ENCODE results near the gene STAT1. TPM values are rescaled to one million over a fixed set of nuclear protein-coding genes. Genes with fewer than 3 reads are reported as not detected.

STAT1 gene
- polyA plus RNA-seq, 3 donors, result 51.3 to 126 (median 110) TPM

DNA sequence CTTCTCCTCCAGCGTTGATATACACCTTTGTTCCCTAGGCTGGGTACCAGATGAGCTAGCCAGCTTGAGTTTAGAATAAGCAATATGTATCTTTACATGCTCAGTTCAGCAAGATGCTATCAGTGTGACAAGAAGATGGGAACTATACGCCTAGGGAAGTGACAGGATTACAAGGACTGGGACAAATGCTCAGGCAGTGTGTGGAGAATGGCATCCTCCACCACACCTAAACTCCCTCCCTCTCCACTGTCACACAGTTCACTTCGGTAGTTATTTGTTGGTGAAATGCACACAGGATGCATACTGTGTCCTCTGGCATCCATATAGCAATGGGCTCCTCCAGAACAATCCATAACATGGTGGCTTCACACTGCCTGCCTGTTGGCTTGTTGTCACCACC is 7.7 kb downstream of the STAT1 start:
- H3K79me2 ChIP-seq (ENCODE audit: insufficient read depth, low read length), result peaks cover 69% of the 10 kb centered on the region
- DNase-seq, result no peak
- intact Hi-C loops (cut with micrococcal nuclease), result loop anchor here in 1 of 2 donors (10.0 kb wide), 1 partner anchor 101 kb away; no protein-coding TSS in a partner anchor
- Mint-ChIP-seq H3K27me3 (ENCODE audit: low read depth in 3 of 3) (no peaks in the 10 kb centered on the region), H3K27ac (no peak overlapping the region), H3K9me3 (peaks cover 0 to 9% (median 5%) of the 10 kb centered on the region in 7 donors), H3K36me3 (peaks cover 80 to 88% of the 10 kb centered on the region in 2 donors), H3K4me1 (peaks cover 13% of the 10 kb centered on the region), H3K4me3 (no peak overlapping the region)
- peaks cover 100% of the 10 kb centered on the region for H4K20me1 ChIP-seq (ENCODE audit: insufficient read depth, low read length)
- no peaks in the 10 kb centered on the region for H3K27me3 ChIP-seq (ENCODE audit: control insufficient read depth in 2 of 2, insufficient read depth in 2 of 2, low read length in 2 of 2)
- H3K27ac ChIP-seq (ENCODE audit: low read depth in 1 of 2, low read length in 2 of 2), result no peak overlapping the region
- 100% methylated on average over 1 of the region's 3 CpGs for WGBS (ENCODE audit: insufficient coverage)
- H3K4me2 ChIP-seq (replicated peaks; ENCODE audit: extremely low read depth, low read length, poor library complexity, severe bottlenecking), result no peak overlapping the region
- peaks cover 6 to 10% of the 10 kb centered on the region in 2 donors for H3K9me3 ChIP-seq (replicated peaks in 1 of 2; ENCODE audit: control insufficient read depth in 1 of 2, insufficient read depth in 1 of 2, low read length in 2 of 2)
- TF ChIP-seq, protein P1, sequence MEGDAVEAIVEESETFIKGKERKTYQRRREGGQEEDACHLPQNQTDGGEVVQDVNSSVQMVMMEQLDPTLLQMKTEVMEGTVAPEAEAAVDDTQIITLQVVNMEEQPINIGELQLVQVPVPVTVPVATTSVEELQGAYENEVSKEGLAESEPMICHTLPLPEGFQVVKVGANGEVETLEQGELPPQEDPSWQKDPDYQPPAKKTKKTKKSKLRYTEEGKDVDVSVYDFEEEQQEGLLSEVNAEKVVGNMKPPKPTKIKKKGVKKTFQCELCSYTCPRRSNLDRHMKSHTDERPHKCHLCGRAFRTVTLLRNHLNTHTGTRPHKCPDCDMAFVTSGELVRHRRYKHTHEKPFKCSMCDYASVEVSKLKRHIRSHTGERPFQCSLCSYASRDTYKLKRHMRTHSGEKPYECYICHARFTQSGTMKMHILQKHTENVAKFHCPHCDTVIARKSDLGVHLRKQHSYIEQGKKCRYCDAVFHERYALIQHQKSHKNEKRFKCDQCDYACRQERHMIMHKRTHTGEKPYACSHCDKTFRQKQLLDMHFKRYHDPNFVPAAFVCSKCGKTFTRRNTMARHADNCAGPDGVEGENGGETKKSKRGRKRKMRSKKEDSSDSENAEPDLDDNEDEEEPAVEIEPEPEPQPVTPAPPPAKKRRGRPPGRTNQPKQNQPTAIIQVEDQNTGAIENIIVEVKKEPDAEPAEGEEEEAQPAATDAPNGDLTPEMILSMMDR (IDR thresholded peaks at IDR 0.05), result no peak
- H3K9ac ChIP-seq (ENCODE audit: insufficient read depth, low read length, poor library complexity, severe bottlenecking), result no peak overlapping the region
- no peak overlapping the region for H2AFZ ChIP-seq (ENCODE audit: insufficient read depth, low read depth, low read length, poor library complexity, severe bottlenecking)
- no peak overlapping the region for H3K4me3 ChIP-seq (replicated peaks in 1 of 3; ENCODE audit: low read depth in 2 of 3, low read length in 3 of 3)
- peaks cover 95 to 99% of the 10 kb centered on the region in 2 donors for H3K36me3 ChIP-seq (replicated peaks in 1 of 2; ENCODE audit: control insufficient read depth in 1 of 2, insufficient read depth in 2 of 2, low read length in 2 of 2)
- H3K4me1 ChIP-seq (ENCODE audit: control insufficient read depth in 1 of 2, insufficient read depth in 2 of 2, low read length in 2 of 2), result peaks cover 6 to 7% of the 10 kb centered on the region in 2 donors

DNA sequence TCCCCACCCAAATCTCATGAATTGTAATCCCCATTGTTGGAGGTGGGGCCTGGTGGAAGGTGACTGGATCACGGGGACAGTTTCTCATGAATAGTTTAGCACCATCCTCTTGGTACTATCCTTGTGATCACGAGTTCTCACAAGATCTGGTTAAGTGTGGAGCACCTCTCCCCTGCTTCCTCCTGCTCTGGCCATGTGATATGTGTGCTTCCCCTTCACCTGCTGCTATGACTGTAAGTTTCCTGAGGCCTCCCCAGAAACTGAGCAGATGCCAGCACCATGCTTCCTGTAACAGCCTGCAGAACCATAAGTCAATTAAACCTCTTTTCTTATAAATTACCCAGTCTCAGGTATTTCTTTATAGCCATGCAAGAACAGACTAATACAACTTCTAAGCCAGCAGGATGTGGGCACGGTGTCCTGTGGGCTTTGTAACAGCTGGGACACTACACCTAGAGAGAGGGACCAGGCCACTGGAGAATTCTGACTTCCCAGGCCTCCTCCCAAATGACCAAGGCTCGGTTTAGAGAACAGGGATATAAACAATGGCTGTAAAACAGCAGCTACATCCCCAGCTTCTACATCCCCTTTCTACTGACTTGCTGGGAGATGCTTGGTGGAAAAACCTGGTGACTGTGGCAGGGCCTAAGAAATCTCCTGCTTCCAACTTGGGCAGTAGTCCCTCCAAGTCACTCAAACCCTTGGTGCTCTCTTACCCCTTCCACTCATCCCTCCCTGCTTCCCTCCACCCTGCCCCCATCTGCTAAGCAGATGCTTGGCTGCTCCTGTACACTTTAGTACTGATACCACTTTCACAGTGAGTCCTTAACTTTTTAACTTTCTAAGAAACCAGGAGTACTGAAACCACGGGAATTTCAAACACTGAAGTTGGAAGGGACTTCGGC is 10.3 kb downstream of the STAT1 start:
- H3K9me3 ChIP-seq (replicated peaks in 1 of 2; ENCODE audit: control insufficient read depth in 1 of 2, insufficient read depth in 1 of 2, low read length in 2 of 2), result peaks cover 6 to 10% of the 10 kb centered on the region in 2 donors
- H3K4me3 Mint-ChIP-seq, result no peak overlapping the region
- H3K36me3 ChIP-seq (replicated peaks in 1 of 2; ENCODE audit: control insufficient read depth in 1 of 2, insufficient read depth in 2 of 2, low read length in 2 of 2), result peaks cover 100% of the 10 kb centered on the region in 2 donors
- H3K9ac ChIP-seq (ENCODE audit: insufficient read depth, low read length, poor library complexity, severe bottlenecking), result no peak overlapping the region
- peaks cover 46% of the 10 kb centered on the region for H3K79me2 ChIP-seq (ENCODE audit: insufficient read depth, low read length)
- intact Hi-C loops (cut with micrococcal nuclease), result loop anchor here in 1 of 2 donors (10.0 kb wide), 1 partner anchor 99 kb away; no protein-coding TSS in a partner anchor
- H2AFZ ChIP-seq (ENCODE audit: insufficient read depth, low read depth, low read length, poor library complexity, severe bottlenecking), result no peak overlapping the region
- WGBS (ENCODE audit: insufficient coverage), result 95% methylated on average over 4 of the region's 6 CpGs
- H3K4me2 ChIP-seq (replicated peaks; ENCODE audit: extremely low read depth, low read length, poor library complexity, severe bottlenecking), result no peak overlapping the region
- H3K27ac Mint-ChIP-seq, result peak overlapping the region in 4 of 7 donors; percentile 21 to 70 (median 53)
- H3K4me1 ChIP-seq (ENCODE audit: control insufficient read depth in 1 of 2, insufficient read depth in 2 of 2, low read length in 2 of 2), result no peaks in the 10 kb centered on the region
- H3K27me3 Mint-ChIP-seq (ENCODE audit: low read depth in 3 of 3), result no peaks in the 10 kb centered on the region
- H3K36me3 Mint-ChIP-seq, result peaks cover 95 to 96% of the 10 kb centered on the region in 2 donors
- H3K4me1 Mint-ChIP-seq, result peaks cover 6% of the 10 kb centered on the region
- H3K27ac ChIP-seq (ENCODE audit: low read depth in 1 of 2, low read length in 2 of 2), result peak overlapping the region in 1 of 2 donors; percentile 33
- peaks cover 100% of the 10 kb centered on the region for H4K20me1 ChIP-seq (ENCODE audit: insufficient read depth, low read length)
- DNase-seq, result no peak
- H3K27me3 ChIP-seq (ENCODE audit: control insufficient read depth in 2 of 2, insufficient read depth in 2 of 2, low read length in 2 of 2), result no peaks in the 10 kb centered on the region
- H3K4me3 ChIP-seq (replicated peaks in 1 of 3; ENCODE audit: low read depth in 2 of 3, low read length in 3 of 3), result no peak overlapping the region
- TF ChIP-seq, protein P1 (IDR thresholded peaks at IDR 0.05), result no peak
- peaks cover 0 to 9% (median 5%) of the 10 kb centered on the region in 7 donors for H3K9me3 Mint-ChIP-seq

Data from CD14-positive monocyte (primary cell).